GM18502 (cell line): ENCODE results near the gene PER2.

Experiments used
- ATAC-seq: cut with Tn5 transposase; IDR thresholded peaks from one replicate; pipeline ENCODE4 v1.9.1; 2021; ENCODE audit warnings: mild to moderate bottlenecking; ENCODE audit not compliant: unreplicated experiment, poor library complexity

Gene PER2

DNA sequence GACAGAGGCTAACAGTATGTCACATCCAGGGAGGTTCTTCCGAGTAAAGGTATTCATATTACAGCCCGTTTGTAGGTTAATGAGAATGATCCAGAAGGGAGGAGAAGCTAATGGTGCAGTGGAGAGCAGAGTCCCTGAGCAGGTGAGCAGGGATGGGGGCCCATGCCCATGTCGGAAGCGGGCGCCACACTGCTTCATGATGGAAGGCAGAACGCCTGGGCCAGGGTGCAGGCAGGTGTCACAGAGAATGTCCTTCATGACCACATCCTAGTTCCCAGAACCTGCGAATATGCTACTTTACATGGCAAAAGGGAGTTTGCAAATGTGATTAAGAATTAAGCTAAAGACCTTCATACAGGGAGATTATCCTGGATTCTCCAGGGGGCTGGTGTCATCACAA lies 52.6 kb downstream of the PER2 start:
- no peak for ATAC-seq

DNA sequence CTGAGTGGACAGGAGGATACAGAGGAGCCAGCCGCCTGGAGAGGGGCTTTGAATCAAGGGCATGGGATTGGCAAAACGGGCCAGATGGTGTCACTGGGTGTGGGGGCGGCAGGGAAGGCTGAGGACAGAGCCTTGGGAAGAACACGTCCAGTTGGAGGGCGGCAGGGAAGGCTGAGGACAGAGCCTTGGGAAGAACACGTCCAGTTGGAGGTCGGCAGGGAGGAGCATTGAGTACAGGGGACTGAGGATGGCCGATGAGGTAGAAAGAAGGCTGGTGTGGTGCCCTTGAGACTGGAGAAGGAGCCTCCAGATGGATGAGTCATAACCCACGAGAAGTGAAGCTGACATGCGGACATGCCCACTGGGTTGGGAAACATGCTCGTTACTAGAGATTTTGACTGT lies 53.1 kb downstream of the PER2 start:
- ATAC-seq, result no peak

DNA sequence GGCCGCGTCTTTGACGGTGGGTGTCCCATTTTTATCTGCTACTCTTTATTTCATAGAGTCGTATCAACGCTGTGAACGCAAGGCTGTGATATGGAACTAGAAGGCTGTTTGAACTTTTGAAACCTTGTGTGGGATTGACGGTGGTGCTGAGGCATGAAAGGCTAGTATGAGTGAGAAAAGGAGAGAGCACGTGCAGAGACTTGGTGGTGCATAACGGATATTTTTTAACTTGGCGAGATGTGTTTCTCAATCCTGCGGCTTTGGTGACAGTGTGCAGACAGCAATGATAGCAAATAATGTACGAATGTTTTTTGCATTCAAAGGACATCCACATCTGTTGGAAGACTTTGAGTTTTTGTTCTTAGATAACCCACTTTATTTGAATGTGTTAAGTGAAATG lies 54.8 kb downstream of the PER2 start:
- ATAC-seq, result no peak

DNA sequence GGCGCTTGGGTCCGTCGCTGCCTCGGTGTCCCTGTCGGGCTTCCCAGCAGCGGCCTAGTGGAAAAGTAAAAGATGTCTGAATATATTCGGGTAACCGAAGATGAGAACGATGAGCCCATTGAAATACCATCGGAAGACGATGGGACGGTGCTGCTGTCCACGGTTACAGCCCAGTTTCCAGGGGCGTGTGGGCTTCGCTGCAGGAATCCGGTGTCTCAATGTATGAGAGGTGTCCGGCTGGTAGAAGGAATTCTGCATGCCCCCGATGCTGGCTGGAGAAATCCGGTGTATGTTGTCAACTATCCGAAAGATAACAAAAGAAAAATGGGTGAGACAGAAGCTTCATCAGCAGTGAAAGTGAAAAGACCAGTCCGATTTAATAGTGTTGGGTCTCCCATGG lies 56.6 kb downstream of the PER2 start:
- no peak for ATAC-seq

DNA sequence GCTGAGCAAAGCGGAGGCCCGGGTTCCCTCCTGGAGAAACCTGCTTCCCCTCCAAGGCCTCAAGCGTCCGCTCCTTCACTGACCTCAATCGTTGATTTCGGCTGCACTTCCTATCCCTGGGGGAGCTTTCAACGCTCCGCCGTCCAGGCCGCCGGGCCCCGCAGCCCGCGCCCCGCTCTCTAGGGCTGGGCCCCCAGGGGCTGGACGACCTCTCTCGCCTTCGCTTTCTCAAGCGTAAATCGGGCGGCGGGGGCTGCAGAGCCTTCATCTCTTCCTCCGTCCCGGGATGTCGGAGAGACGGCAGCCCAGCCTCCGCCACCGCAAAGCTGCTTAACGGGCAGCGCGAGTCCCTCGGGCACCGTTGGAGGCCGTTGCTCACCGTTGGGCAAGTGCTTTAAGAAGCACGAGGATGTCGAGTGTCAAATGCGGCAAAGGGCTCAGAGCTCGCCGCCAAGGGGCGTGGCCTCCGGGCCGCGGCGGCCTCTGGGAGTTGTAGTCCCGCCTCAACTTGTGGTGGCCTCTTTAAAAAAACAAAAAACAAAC lies 57.1 kb downstream of the PER2 start:
- peak; percentile 72 for ATAC-seq

DNA sequence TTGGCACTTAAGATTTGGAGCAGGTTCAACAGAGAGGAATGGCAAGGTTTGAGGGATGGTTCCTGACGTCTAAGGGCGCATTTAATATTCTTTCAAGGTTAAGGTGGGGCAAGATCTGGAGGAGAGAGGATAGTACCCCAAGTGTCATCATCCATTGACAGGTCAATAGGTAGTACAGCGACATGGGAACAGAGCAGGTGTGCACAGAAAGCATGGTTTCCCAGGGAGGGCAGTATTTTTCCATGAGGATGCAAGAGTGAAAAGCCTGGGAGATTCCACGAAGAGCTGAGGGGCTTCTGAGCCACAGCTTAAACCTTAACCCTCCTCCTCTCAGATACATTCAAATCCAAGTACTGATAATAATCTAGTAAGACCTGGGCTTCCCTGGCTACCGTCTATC lies 57.7 kb downstream of the PER2 start:
- ATAC-seq, result no peak

DNA sequence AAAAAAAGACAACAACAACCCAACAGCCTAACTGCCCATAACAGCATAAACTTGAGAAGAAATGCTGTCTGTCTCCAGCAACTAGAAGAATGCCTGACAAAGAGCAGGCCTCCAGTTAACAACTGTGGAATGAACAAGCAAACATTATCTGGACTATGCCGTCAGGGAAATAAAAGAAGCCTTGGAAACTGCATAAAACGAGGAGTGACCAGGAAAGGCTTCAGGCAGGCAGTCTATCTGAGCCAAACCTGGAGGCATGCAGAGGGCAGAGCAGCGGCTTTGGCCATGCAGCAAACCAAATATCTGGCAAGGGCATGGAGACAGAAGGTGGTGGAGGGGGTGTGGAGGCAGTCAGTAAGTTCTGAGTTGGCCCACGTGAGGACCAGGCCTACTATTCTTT lies 59.7 kb downstream of the PER2 start:
- no peak for ATAC-seq

DNA sequence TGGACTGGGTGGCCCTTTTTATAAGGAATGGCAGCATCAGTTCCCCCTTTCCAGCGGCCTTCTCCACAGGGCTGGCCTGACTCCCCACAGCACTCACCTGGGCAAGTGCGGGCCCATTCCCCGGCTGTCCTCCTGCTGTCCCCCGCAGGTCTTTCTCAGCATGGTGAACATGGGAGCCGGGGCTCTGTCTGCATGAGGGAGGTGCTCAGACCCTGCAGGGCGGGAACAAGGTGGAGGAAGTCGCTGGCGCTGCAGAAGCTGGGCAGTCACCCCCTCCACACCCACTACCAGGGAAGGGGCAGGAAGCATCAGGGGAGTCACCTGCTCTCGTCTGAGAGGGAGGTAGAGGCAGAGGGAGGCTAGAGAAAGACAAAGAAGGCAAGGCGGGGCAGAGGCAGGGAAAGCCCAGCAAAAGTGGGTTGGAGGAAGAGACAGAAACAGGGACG lies 60.8 kb downstream of the PER2 start:
- no peak for ATAC-seq

DNA sequence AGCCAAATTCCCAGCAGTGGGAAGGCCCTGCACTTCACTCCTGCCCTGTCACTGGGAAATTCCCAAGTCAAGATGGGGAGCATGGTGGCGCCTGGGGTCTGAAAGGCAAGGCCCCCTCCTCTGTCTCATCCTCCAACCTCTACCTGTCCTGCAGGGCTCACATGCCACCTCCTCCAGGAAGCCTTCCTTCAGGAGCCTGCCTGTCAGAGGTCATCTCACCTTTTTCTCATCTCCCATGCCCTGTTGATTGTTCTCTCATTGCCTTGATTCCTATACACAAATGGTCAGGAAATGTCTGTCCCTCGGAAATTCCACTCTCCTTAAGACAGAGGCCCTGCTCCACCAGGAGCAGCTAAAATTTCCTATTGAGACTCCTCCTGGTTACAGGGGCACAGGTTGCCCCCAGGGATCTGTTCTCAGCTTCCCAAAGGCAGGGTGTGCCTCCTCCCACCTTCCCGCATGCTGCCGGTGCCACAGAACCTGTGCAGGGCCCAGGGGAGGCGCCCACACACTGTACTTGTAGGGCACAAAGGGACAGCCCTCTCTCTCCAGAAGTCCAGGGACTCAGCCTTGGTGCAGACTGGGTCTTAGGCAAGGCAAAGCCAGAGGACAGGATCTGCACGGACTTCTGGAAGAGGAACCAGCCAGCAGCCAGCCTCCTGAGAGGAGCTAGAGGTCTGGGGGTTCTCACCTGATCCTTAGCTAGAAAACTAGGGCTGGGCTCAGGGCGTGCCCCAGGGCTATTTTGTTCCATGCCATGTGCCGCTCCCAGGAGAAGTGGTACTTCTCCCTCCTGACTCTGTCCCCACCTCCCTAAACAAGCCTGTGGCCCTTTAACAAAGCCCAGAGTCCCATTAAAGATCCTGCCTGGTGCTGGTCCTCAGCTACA lies 61.5 kb downstream of the PER2 start:
- ATAC-seq, result no peak

DNA sequence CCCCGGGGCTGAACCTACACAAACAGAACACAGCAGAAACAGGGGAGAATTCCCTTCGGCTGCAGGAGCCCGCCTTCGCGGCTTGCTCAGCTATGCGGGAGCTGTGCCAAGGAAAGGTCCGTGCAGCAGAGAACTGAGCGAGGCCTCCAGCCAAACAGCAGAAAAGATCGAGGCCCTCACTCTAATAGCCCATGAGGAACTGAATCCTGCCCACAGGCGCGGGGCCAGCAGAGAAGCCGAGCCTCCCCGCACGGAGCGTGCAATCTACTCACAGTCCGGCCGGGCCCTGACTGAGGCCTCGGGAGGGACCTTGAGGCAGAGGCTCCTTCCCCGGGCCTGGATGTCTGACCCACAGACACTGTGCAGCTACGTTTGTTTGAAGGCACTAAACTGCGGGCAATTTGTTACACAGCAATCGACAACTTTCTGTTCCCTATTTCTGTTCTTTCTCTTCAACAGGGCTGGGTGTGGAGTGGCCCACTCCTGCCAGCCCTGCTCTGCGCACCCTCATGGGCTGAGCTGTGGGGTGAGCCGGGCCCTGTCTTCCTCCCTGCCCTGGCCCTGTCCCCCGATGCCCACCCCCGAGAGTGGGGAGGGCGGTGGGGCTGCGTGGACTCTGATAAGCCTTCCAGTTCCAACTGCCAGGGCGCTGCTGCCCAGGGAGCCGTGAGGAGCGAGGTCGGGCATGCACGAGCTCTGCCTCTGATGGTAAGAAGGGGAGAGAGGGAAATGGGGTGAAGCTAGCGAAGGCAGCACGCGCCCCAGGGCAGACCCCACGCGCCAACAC lies 62.3 kb downstream of the PER2 start:
- ATAC-seq, result no peak

DNA sequence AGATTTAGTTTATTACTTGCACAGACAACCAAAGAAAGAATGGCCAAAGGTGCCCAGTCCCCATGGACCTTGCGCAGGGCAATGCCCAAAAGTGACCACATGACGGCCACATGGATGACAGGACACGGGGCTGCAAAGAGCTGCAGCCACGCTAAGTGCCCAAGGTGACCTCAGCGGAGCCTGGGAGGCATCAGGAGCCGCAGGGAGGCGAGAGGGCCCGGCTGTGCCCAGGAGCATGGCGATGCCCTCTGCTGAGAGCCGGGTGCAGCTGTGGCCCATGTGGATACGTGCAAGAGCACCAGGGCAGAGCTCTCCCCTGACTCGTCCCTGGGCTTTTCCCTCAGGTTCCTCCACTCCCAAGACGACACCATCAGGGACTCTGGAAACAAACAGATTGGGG lies 63.3 kb downstream of the PER2 start:
- ATAC-seq, result no peak

DNA sequence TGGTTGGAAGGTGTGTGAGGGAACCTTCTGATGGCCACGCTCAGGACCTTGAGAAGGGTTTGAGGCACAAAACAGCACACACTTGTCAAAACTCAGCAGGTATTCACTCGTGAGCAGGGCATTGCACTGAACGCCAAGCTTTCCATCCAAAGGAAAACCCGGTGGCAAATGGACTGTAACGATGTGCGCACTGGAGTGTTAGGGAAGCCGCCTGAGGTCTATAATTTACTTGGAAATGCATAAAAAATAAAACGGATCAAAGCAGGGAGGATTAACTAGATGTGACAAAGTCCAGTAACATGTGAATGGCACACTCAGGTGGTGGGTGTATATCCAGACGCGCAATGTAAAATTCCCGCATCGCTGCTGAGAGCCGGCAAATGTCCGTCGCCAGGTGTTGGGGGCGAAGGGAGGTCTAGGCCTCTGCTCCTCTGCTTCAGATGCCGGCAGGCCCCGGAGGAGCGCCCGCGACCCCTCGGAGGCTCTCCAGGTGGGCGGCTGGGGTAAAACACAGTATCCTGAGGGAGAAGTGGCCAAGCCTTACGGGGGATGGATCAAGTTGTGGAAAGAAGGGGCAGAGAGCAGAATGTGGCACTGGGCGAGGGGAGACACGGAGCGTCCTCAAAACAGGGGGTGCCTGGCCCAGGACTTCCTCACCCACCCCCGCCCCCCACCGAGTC lies 63.9 kb downstream of the PER2 start:
- no peak for ATAC-seq

DNA sequence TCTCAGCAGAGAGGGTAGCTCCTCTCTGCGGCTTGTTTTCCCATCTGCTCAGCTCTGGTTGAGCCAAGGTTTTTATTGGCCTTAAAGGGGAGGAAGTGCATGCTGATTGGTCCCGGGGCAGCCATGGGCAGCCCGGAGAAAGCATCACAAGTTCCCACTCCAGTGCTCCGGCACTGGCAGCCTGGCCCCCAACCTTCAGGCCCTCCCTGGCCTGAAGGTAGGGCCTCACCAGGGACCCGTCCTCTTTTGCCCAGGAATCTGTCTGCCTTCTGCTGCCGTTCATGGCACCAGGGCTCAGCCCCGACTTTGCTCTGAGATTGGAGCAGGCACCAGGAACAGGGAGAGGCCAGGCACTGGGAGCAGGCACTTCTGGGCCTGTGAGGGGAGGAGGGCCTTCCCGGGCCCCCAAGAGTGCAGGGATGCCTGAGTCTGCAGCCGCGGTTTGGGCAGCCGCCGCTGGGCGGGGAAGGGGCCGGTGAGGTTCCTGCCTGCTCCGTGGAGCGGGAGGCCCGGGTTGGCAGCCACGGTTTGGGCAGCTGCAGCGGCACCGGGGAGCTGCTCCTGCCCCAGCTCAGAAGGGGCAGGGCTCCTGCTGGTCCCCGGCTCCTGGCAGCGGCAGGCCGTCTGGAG lies 67.4 kb downstream of the PER2 start:
- ATAC-seq, result no peak

DNA sequence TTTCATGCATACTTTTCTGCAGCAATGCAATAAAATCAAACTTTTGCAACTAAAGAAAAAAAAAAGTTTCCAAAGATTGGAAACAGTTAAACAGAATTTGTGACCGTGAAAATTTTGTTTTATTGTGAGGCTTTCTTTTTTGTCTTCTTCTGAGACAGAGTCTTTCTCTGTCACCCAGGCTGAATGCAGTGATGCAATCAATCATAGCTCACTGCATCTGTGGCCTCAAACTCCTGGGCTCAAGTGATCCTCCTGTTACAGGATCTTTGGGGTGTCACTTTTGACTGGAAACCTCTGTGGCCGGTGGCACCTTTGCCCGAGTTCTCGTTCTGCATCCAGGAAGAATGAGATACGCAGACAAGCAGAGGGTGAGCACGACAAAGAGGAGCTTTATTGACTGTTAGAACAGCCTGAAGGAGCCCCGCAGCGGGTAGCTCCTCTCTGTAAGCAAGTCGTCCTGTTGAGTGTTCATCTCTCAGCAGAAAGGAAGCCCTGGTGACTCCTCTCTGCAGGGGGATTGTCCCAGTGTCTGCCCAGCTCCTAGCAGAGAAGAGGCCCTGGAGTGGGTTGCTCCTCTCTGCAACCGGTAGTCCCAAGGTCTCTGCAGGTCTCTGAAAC lies 68.0 kb downstream of the PER2 start:
- no peak for ATAC-seq

DNA sequence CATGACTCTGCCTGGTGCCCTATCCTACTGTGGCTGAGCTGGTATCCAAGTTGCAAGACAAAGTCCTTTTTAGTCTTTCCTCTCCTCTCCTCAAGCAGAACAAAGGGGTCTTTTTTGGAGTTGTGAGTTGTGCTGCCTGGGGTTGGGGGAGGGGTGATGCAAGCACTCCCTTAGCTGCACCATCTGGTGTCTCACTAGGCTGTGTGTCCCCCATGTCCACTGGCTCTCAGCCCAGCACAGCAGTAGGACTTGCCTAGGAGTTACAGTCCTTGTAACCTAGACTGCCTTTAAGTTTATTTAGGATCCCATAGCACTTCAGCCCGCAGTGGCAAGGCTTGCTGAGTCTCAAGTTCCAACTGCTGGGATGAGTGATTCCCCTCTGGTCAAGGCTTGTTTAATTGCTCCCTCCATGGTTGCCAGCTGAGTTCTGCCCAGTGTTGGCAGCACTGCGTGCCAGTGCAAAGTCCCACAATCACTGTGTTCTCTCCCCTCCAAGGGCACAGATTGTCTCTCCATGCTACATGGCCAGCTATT lies 71.7 kb downstream of the PER2 start:
- no peak for ATAC-seq

DNA sequence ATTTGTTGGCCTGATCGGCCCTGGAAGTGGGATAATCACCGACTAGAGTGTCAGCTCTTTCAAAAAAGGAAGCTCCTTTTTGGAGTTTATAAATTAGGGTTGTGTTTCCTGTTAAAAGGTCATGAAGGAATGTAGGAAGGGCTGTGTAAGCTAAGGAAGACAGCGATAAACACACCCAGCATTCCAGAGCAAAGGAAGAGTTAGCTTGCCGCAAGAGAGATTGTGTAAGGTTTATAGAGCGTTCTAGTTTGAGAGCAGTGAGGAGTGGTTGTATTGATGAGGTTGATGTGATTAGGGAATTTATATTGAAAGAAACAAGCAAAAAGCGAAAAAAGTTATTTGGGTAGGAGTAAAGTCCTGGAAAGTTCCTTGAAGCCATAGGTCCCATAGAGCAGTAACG lies 81.4 kb downstream of the PER2 start:
- ATAC-seq, result no peak

DNA sequence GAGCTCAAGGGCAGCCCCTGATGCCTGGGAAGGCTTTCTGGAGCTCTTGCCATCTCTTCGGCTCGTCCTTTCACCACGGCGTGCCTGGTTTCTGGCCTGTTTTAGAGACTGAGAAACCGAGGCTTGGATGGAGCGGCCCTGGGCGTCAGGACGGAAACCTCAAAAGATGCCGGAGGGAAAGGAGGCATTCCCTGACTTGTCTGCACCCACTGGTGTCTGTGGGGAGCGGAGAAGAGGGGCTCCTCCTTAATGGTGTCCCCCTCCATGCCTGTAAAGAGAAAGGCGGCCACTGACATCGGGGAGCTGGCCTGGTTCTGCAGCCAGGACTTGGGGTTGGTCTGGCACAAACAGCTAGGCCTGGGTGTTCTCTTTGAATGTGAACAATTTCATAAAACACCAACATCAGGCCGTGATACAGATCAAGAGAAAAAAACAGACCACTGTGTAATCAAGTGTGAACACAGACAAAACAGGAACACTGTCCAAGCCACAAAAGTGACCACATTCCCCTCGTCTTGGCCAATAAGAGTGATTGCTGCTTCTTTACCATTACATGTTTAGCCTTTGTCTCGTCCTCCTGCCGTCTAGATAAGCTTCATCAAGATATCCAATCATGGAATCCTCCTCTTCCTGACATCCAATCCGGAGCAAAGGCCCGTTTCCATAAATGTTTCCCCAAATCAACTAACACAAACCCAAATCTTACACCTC lies 84.3 kb downstream of the PER2 start:
- ATAC-seq, result peak; percentile 27

DNA sequence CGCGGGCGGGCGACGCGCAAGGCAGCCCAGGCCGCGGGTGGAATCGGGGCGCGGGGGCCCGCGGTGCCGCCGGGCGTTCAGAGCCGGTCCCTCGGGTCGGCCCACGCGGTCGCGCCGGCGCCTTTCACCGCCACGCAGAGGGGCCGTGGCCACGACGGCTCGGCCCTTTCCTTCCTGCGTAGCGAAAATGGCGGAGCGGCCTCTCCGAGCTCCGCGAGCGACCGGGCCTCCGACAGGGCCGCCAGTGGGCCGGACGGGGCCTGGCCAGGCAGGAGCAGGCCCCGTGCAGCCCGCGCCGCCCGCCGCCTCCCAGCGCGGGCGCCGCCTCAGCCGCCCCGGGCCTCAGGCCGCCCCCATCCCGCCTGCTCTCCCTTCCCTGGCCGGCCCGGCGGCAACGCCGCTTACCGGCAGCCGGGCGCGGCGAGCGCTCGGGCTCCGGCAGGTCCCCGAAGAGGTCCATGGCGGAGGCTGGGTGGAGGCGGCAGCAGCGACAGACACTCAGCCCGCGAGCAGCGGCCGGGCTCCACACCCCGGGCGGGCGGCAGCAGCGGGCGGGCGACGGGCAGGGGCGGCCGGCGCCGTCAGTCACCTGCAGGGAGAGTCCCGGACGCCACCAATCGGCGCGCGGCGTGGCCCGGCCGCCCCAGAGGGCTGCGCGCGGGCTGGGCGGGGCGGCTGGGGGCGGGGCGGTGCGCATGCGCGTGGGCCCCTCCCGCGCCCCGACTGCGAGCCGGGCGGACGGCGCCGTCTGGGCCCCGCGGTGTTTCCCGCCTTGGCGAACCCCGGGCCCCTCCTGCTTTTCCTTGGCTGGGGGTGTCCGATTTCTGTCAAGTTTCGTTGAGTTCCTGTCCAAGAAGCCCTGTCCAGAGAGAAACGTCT lies 85.1 kb downstream of the PER2 start, which contains the start of gene ILKAP:
ILKAP (minus strand) TSS at position 602 of the 879 bp plus-strand sequence; CDS start at position 460, 142 bp downstream.
- ATAC-seq, result peak; percentile 93
